Heart left ventricle (tissue), 13 donors: ENCODE results near the gene A2M.

Experiments used
- POLR2A ChIP-seq, 2 donors: fragments of 450-650 bp; IDR thresholded peaks; one replicate each; pipeline ENCODE4 v1.6.1; 2017; ENCODE audit warnings: antibody characterized with exemption in 2 of 2, mild to moderate bottlenecking in 2 of 2, moderate library complexity in 2 of 2
- TF ChIP-seq, protein P1 (sequence below), 12 donors: fragments of 200-600 bp; sonication (generic) in 4 of 12; IDR thresholded peaks; one replicate each; pipeline versions ENCODE4 v1.5.0 to v1.8.0; 2018 to 2022; ENCODE audit warnings: antibody characterized with exemption in 12 of 12, mild to moderate bottlenecking in 5 of 12
- donor health status: ischemic (EF 13 %, LVEDD 7.1; RV severe dilation, severe dysfunction).
- donor health status: DM: no; HTN: yes; CAD: no.
- donor health status: DM: no; HTN: no; CAD: no.
- donor health status: ischemic (EF 25% LVEDD 6.9; RV normal size, moderate dysfunction).
- donor health status: ischemic (EF 25% LVEDD 5.7; RV mildly dilated, moderate dysfunction).
- donor health status: ischemic (EF 35%, LVEDD 5.7; RV mildly dilated, moderate dysfunction).
- donor health status: nonischemic (EF 11% LVEDD 7.7; RV severe dilation, severe dysfunction).
- donor health status: DM: yes; HTN: yes; CAD: no.
- donor health status: PGD.
- donor health status: ischemic (EF 29% LVEDD 5.4; RV normal size, mild dysfunction).
- donor health status: nonischemic (EF 23%, LVEDD 6.1; RV moderate dilation, normal function).

DNA sequence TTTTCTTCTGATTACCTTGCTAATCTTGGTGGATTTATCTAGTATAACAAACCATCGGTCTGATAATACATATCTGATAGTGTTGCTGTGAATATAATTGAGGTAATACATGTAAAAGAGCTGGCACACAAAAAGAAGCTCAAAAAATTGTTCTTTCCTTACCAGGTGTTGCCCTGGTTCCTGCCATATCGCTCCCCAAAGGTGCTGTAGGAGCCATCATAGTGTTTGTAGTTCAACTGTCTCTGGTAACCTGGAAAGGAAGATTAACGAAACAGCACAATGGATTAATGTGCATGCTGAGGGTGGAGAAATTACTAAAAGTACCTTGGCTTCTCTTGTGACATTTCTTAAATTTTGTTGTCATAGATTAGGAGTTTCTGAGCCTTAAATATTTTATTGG lies 36.6 kb downstream of the A2M start:
- TF ChIP-seq, protein P1, sequence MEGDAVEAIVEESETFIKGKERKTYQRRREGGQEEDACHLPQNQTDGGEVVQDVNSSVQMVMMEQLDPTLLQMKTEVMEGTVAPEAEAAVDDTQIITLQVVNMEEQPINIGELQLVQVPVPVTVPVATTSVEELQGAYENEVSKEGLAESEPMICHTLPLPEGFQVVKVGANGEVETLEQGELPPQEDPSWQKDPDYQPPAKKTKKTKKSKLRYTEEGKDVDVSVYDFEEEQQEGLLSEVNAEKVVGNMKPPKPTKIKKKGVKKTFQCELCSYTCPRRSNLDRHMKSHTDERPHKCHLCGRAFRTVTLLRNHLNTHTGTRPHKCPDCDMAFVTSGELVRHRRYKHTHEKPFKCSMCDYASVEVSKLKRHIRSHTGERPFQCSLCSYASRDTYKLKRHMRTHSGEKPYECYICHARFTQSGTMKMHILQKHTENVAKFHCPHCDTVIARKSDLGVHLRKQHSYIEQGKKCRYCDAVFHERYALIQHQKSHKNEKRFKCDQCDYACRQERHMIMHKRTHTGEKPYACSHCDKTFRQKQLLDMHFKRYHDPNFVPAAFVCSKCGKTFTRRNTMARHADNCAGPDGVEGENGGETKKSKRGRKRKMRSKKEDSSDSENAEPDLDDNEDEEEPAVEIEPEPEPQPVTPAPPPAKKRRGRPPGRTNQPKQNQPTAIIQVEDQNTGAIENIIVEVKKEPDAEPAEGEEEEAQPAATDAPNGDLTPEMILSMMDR (IDR thresholded peaks at IDR 0.05) = no peak
- no peak for TF ChIP-seq POLR2A (IDR thresholded peaks at IDR 0.05)
